WI38 (cell line): ENCODE results near the gene GIT2.

Experiments
- H3K4me3 ChIP-seq: 2 replicates; pipeline ENCODE4 v1.5.1; 2011; ENCODE audit warnings: low read depth, mild to moderate bottlenecking, control low read depth, low read length
- TF ChIP-seq, protein P1 (sequence below): IDR thresholded peaks from 2 replicates; pipeline ENCODE4 v1.5.1; 2012; ENCODE audit warnings: low read depth, mild to moderate bottlenecking, control low read depth, low read length

GIT2 gene

DNA sequence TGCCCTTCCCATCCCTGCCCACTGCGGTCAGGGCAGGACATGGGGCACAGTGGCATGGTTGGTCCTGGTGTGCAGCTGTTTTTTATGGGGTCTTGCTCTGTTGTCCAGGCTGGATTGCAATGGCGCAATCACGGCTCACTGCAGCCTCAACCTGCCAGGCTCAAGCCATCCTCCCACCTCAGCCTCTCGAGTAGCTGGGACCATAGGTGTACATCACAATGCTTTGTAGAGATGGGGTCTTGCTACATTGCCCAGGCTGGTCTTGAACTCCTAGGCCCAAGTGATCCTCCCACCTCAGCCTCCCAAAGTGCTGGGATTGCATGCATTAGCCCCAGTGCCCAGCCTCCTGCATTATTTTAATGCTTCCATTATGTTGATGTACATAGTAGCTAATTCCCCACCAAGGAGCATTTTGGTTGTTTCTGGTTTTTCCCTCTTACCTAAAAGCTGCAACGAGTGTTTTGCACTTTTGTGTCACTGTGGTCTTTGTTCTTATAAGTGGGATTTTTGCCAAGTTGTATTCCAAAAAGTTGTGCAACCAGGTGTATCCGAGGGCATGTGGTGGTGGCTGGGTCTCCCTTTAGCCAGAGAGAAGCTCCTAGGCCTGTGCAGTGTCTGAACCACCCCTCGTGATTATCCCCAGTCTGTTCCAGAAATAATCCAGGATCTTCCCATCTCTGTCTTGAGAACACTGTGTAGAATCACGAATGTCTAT is 85.8 kb downstream of the GIT2 start:
- H3K4me3 ChIP-seq = no peak overlapping the region
- TF ChIP-seq, protein P1, sequence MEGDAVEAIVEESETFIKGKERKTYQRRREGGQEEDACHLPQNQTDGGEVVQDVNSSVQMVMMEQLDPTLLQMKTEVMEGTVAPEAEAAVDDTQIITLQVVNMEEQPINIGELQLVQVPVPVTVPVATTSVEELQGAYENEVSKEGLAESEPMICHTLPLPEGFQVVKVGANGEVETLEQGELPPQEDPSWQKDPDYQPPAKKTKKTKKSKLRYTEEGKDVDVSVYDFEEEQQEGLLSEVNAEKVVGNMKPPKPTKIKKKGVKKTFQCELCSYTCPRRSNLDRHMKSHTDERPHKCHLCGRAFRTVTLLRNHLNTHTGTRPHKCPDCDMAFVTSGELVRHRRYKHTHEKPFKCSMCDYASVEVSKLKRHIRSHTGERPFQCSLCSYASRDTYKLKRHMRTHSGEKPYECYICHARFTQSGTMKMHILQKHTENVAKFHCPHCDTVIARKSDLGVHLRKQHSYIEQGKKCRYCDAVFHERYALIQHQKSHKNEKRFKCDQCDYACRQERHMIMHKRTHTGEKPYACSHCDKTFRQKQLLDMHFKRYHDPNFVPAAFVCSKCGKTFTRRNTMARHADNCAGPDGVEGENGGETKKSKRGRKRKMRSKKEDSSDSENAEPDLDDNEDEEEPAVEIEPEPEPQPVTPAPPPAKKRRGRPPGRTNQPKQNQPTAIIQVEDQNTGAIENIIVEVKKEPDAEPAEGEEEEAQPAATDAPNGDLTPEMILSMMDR = no peak

DNA sequence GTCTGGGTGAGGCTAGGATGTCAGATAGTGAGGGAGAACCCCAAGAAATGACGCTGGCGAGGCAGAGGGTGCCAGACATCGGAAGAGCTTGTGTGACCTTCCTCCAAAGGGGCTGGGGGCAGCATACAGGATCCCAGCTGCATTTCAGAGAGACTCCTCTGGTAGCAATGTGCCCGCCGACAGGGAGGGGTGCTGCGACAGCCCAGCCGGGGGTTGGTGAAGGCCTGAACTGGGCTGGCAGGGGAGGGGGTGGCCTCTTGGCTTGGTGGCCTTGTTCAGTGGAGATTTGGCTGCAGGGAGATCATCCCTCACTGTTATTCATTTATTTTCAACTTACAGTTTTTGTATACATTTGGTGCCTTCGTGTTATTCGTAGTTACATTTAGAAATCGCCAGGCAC is 90.9 kb downstream of the GIT2 start:
- no peak overlapping the region for H3K4me3 ChIP-seq
- TF ChIP-seq, protein P1 = no peak

DNA sequence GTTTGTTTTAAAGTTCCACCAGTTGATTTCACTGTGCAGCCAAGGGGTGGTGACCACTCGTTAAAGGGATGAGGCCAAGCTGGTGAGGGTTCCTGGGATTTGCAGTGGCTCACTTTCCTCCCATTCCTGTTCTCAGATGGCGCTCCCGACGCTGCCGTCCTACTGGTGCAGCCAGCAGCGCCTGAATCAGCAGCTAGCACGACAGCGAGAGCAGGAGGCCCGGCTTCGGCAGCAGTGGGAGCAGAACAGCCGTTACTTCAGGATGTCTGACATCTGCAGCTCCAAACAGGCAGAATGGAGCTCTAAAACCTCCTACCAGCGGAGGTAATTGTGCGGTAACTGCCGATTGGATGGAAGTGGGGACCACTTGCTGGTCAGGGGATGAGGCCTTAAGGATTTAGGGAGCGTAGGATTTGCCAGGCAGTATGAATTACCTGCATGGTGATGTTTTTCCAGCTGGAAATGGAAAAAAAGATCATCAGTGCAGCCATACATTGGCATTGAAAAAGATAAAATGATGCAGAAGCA is 93.2 kb downstream of the GIT2 start:
- TF ChIP-seq, protein P1 = no peak

DNA sequence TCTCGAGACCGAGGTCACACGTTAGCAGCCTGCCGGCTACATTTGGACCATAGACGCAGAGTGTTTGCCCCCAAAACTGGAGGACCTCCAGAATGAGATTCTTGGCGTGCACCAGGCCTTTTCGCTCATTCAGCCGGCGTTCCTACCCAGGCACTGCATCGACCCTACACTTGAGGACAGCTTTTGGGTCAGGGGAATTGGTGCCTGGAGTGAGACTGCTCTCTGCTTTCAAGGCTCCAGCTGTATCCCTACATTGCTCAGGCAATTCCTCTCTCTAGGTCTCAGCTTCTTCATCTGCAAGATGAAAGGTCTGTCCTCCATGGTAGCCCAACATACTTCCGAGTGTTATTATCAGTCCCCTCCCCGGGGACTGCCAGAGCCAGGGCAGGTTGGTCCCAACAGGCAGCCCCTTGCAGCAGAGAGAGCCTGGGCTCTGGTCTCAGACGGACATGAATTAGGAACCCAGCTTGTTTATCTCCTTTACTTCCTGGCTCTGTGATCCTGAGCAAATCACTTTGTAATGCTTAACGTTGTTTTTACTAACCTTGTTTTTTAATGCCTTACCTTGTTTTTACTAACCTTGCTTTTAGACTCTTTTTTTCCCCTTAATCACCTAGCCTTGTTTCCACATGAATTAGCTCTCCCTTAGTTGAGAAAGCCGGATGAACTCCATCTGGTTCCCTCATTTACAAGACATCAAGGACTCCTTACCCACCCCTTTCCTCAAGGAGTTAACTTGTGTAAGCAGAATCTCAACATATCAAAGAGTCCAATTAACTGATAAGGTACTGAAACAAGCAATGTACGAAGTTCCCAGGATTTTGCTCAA is 95.2 kb downstream of the GIT2 start:
- TF ChIP-seq, protein P1 = no peak
- H3K4me3 ChIP-seq = peak overlapping the region; percentile 80

More for the DNA sequence above, 93.2 kb downstream of the GIT2 start:
- H3K4me3 ChIP-seq = no peak overlapping the region

DNA sequence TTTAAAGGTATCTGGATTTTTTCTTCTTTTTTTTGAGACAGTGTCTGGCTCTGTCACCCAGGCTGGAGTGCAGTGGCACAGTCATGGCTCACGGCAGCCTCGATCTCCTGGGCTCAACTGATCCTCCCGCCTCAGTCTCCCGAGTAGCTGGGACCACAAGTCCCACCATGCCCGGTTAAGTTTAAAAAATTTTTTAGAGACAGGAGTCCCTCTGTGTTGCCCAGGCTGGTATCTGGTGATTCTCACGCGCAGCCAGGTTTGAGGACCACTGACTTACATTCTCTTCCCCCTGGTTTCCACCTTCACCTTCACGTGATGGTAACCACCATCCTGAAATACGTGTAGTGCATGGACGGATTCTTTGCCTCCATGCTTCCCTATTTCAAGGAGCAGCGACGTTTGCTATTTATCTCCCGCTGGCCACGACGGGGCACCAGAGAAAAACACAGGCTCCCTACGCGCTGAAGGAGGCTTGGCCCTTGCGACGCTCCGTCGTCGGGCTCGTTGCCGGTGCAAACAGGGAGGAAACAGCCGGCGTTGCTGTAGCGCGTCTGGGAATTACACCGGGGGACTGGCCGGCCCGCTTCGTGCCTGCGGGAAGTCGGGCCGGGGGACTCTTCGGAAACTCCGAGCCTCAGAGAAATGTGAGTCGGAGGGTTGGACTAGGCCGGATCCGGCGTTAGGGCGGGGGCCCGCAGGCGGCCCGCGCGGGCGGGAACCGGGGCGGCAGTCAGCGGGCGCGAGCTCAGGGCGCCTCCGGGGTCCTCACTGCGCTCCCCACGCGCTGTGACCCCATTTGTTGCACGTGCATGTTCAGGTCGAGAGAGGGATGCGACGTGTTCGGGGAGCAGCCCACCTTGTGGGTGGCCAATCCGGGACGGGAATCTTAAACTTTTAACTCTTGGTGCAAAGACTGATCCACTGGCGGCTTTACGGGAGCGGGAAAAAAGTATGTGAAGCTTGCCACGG is 96.1 kb downstream of the GIT2 start, which contains the start of gene TCHP:
Gene TCHP, plus strand, starts transcription at position 492 of the 969 bp plus-strand sequence. CDS start 2,753 bp downstream, outside the sequence.
- peak within 1 kb of the TSS; percentile 80 for H3K4me3 ChIP-seq
- TF ChIP-seq, protein P1 = 0 out of 2 replicates have a peak, but pooled peaks have one; percentile 9

DNA sequence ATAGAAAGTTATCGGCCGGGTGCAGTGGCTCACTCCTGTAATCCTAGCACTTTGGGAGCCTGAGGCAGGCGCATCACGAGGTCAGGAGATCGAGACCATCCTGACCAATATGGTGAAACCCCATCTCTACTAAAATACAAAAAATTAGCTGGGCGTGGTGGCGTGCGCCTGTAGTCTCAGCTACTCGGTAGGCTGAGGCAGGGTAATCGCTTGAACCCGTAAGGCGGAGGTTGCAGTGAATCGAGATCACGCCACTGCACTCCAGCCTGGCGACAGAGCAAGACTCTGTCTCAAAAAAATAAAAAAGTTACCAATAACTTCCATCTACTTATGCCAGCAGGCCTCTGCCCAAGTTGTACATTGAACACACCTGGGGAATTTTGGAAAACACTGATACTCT is 96.8 kb downstream of the GIT2 start:
- peak overlapping the region; percentile 80 for H3K4me3 ChIP-seq

DNA sequence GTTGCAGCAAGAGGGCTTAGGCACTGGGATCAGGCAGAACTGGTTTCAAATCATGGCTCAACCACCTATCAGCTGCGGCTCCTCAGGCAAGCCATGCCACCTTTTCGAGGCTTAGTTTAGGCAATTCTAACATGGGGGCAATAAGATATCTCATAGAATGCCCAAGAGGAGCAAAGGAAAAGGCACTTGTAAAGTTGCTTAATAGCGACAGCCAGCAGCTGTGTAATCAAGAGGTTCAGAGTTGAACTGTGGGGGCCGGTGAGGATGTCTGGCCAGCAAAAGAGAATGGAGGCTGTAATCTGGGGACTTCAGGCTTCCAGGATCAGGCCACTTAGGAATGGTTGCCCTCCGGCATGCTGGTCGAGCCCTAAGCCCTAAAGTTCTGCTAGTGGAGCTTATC is 99.1 kb downstream of the GIT2 start:
- TF ChIP-seq, protein P1 = no peak
- no peak overlapping the region for H3K4me3 ChIP-seq
